ENCODE measurements around the gene MAGI1. TPM values are rescaled to one million over a fixed set of nuclear protein-coding genes. Genes with fewer than 3 reads are reported as not detected.

MAGI1 gene
- polyA plus RNA-seq, 1 experiment: 14.2 TPM

GRCh38 chr3:65951836-65952505 lies 86.7 kb downstream of the MAGI1 start:
- no peak for TF ChIP-seq CTCF (IDR thresholded peaks at IDR 0.05; ENCODE audit: low read depth, low read length)
- CTCF ChIA-PET: no interaction called here
- no peak for DNase-seq (ENCODE audit: low read depth, low spot score)
- H3K9me3 ChIP-seq (ENCODE audit: control insufficient read depth, insufficient read depth, low read length): no peaks in the 10 kb centered on the region
- POLR2A ChIA-PET: no interaction called here
- no peak overlapping the region for H3K27ac ChIP-seq (ENCODE audit: low read depth, low read length)
- no peaks in the 10 kb centered on the region for H3K27me3 ChIP-seq (ENCODE audit: control insufficient read depth, insufficient read depth, low read length)
- H3K4me3 ChIP-seq (ENCODE audit: low read depth, low read length): no peak overlapping the region

- no peak overlapping the region for H3K4me3 ChIP-seq (ENCODE audit: low read depth, low read length)
- ChIA-PET POLR2A (no interaction called here), CTCF (interaction anchor here (0.6 to 0.7 kb wide), 2 partner anchors 13 to 162 kb away, joined by 3 to 5 read pairs; no protein-coding TSS in a partner anchor)
- no peaks in the 10 kb centered on the region for H3K9me3 ChIP-seq (ENCODE audit: control insufficient read depth, insufficient read depth, low read length)
- H3K27ac ChIP-seq (ENCODE audit: low read depth, low read length): no peak overlapping the region
- no peak for DNase-seq (ENCODE audit: low read depth, low spot score)
- no peaks in the 10 kb centered on the region for H3K27me3 ChIP-seq (ENCODE audit: control insufficient read depth, insufficient read depth, low read length)
- TF ChIP-seq CTCF (IDR thresholded peaks at IDR 0.05; ENCODE audit: low read depth, low read length): no peak
Observed at GRCh38 chr3:65950340-65951326, 88.1 kb downstream of the MAGI1 start.

GRCh38 chr3:65948841-65949573 lies 89.7 kb downstream of the MAGI1 start:
- ChIA-PET POLR2A (no interaction called here), CTCF (no interaction called here)
- TF ChIP-seq CTCF (IDR thresholded peaks at IDR 0.05; ENCODE audit: low read depth, low read length): no peak
- no peaks in the 10 kb centered on the region for H3K27me3 ChIP-seq (ENCODE audit: control insufficient read depth, insufficient read depth, low read length)
- DNase-seq (ENCODE audit: low read depth, low spot score): no peak
- no peaks in the 10 kb centered on the region for H3K9me3 ChIP-seq (ENCODE audit: control insufficient read depth, insufficient read depth, low read length)
- no peak overlapping the region for H3K4me3 ChIP-seq (ENCODE audit: low read depth, low read length)
- H3K27ac ChIP-seq (ENCODE audit: low read depth, low read length): no peak overlapping the region

- CTCF ChIA-PET: no interaction called here
- H3K27ac ChIP-seq (ENCODE audit: low read depth, low read length): no peak overlapping the region
- no peak overlapping the region for H3K4me3 ChIP-seq (ENCODE audit: low read depth, low read length)
- DNase-seq (ENCODE audit: low read depth, low spot score): no peak
- H3K9me3 ChIP-seq (ENCODE audit: control insufficient read depth, insufficient read depth, low read length): no peaks in the 10 kb centered on the region
- no peak for TF ChIP-seq CTCF (IDR thresholded peaks at IDR 0.05; ENCODE audit: low read depth, low read length)
- H3K27me3 ChIP-seq (ENCODE audit: control insufficient read depth, insufficient read depth, low read length): no peaks in the 10 kb centered on the region
- POLR2A ChIA-PET: no interaction called here
Observed at GRCh38 chr3:65946438-65946837, 92.3 kb downstream of the MAGI1 start.
